ENCODE measurements around the gene NOXA1. TPM values are rescaled to one million over a fixed set of nuclear protein-coding genes. Genes with fewer than 3 reads are reported as not detected.
A peak's percentile ranks its signal among the peaks of the same experiment; 100 is the strongest.
"Not testable (repeated sequence)": the region's sequence is repeated elsewhere in the genome, so short reads cannot be mapped to it uniquely, and the experiment has no call there.

Gene NOXA1
- total RNA-seq, 2 experiments from 2014 or later = 1.1 TPM

DNA sequence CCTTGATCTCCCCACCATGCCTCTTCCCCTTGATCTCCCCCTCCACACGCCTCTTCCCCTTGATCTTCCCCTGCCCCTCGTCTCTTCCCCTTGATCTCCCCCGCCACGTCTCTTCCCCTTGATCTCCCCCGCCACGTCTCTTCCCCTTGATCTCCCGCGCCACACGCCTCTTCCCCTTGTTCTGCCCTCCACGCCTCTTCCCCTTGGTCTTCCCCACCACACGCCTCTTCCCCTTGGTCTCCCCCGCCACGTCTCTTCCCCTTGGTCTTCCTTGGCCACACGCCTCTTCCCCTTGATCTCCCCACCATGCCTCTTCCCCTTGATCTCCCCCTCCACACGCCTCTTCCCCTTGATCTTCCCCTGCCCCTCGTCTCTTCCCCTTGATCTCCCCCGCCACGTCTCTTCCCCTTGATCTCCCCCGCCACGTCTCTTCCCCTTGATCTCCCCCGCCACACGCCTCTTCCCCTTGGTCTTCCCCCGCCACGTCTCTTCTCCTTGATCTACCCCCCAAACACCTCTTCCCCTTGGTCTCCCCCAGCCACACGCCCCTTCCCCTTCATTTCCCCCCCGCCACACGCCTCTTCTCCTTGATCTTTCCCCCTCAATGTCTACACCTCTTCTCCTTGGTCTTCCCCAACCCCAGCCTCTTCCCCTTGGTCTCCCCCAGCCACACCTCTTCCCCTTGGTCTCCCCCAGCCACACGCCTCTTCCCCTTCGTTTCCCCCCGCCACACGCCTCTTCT, 28.2 kb downstream of the NOXA1 start:
- CTCF ChIA-PET; intact Hi-C loops (cut with micrococcal nuclease); H3K36me3 Mint-ChIP-seq; POLR2A ChIA-PET; DNase-seq; H3K4me3 Mint-ChIP-seq; H3K9me3 Mint-ChIP-seq; H3K27ac Mint-ChIP-seq; H3K27me3 Mint-ChIP-seq: not testable (repeated sequence)
- peaks cover 19% of the 10 kb centered on the region for H3K4me1 Mint-ChIP-seq (ENCODE audit: low read depth)

DNA sequence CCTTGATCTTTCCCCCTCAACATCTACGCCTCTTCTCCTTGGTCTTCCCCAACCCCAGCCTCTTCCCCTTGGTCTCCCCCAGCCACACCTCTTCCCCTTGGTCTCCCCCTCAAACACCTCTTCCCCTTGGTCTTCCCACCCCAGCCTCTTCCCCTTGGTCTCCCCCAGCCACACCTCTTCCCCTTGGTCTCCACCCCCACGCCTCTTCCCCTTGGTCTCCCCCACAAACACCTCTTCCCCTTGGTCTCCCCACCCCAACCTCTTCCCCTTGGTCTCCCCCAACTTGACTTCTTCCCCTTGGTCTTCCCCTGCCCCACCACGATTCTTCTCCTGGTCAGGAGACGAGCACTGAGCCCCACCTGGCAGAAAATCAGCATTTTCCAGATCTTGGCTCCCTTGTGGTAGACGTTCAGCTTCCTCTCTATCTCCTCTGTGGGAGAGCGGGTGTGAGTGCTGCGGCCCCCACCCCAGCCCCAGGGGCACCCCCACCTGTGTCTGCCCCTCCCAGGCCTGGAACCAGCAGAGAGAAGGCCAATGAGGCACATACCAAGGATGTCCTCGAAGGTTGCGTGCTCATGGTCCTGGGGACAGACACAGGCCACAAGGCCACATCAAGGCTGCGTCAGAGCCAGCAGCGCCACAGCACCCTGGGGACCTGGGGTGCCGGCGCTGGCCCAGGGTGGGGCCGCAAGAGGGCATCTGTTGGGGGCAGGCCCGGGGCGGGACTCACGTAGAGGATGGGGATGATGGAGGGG, 29.0 kb downstream of the NOXA1 start:
- Mint-ChIP-seq H3K4me3 (no peak overlapping the region), H3K9me3 (no peaks in the 10 kb centered on the region), H3K27ac (no peak overlapping the region), H3K36me3 (peaks cover 7% of the 10 kb centered on the region), H3K4me1 (ENCODE audit: low read depth) (peaks cover 19% of the 10 kb centered on the region), H3K27me3 (no peaks in the 10 kb centered on the region)
- intact Hi-C loops (cut with micrococcal nuclease) = no loop called here
- ChIA-PET CTCF (interaction anchor here (1.2 kb wide), 1 partner anchor 29 kb away, joined by 5 read pairs; the partner anchor contains the start of genes EXD3 and NOXA1), POLR2A (no interaction called here)
- no peak for DNase-seq

DNA sequence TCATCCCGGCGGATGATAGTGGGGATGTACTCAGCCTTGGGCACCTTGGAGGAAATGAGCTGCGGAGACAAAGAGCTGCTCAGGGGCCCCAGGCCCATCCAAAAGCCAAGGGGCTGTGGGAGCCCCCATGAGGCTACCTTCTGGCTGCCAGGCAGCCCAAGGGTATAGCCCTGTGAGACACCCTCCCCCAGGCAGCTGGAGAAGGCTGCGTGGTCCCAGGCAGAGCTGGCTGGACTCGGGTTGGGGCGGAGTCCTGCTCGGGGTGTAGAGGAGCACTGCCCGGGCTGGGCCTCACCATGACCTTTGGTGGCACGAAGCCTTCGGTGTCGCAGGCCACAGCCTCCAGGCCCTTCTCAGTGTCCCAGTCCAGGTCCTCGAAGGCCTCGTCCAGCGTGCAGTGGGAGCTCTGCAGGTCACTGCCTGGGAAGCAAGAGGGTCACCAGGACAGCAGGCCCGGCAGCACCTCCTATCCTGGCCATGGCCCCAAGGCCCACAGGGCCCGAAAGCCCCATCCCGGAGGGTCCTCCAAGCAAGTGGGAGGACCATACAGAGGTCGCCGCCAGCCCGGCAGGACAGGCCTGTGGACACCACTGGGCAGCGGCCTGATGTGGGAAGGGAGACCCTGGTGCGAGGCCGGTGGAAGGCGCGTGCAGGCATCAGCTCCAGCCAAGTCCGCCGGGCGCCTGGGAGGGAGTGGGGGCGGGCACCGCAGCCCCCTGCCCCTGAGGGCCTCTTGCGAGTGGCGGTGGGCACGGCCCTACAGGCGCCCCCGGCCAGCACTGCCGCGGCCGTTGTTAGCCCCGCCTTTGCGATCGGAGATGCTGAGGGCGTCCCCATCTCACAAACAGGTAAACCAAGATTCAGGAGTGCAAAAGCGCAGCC, 29.8 kb downstream of the NOXA1 start:
- Mint-ChIP-seq H3K4me1 (ENCODE audit: low read depth) (peaks cover 19% of the 10 kb centered on the region), H3K27ac (no peak overlapping the region), H3K4me3 (no peak overlapping the region), H3K27me3 (no peaks in the 10 kb centered on the region), H3K36me3 (peaks cover 7% of the 10 kb centered on the region), H3K9me3 (no peaks in the 10 kb centered on the region)
- DNase-seq = no peak
- intact Hi-C loops (cut with micrococcal nuclease) = no loop called here
- CTCF ChIA-PET = interaction anchor here (1.2 kb wide), 1 partner anchor 30 kb away, joined by 5 read pairs; the partner anchor contains the start of genes EXD3 and NOXA1
- POLR2A ChIA-PET = interaction anchor here (0.6 kb wide), 1 partner anchor 168 kb away, joined by 4 read pairs; no protein-coding TSS in a partner anchor

DNA sequence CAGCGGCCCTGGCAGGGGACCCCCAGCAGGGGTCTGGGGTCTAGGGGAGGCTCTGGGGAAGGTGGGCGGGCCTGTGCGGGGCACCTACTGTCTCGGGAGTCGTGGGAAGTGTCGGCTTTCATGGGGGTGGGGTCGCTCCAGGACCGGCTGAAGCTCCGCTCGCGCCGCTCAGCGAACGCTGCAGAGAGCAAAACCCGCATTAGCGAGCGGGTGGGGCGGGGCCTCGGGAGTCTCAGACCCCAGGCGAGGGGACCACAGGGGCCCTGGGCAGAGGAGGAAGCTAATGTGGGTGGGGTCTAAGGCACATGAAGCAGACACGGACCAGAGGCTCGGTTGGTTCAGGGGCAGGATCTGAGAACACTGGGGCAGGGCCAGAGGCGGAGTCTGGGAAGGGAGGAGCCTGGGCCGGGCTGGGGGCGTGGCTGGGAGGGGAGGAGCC, 30.5 kb downstream of the NOXA1 start:
- Mint-ChIP-seq H3K27me3 (no peaks in the 10 kb centered on the region), H3K27ac (no peak overlapping the region), H3K4me3 (no peak overlapping the region), H3K4me1 (ENCODE audit: low read depth) (peaks cover 19% of the 10 kb centered on the region), H3K36me3 (peaks cover 7% of the 10 kb centered on the region), H3K9me3 (no peaks in the 10 kb centered on the region)
- DNase-seq = peak; percentile 73
- intact Hi-C loops (cut with micrococcal nuclease) = no loop called here
- ChIA-PET CTCF (interaction anchor here (1.2 kb wide), 1 partner anchor 31 kb away, joined by 5 read pairs; the partner anchor contains the start of genes EXD3 and NOXA1), POLR2A (interaction anchor here (1.2 kb wide), 1 partner anchor 31 kb away, joined by 4 read pairs; the partner anchor contains the start of genes EXD3 and NOXA1)

DNA sequence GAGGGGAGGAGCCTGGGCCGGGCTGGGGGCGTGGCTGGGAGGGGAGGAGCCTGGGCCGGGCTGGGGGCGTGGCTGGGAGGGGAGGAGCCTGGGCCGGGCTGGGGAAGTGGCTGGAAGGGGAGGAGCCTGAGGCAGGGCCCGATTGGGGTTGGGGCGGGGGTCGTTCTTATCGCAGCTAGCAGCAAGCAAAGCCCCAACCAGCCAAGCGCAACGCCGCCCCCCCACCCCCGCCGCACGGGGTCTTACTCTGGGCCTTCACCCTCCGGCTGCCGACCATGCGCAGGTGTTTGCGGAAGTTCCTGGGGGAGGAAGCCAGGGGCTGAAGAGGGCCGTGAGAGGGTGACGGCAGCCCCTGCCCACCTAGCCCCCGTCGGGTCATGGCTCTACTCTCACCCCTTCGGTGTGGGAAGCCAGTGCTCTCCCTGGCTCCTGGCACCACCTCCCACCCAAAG, 31.0 kb downstream of the NOXA1 start:
- Mint-ChIP-seq H3K27ac (no peak overlapping the region), H3K4me3 (peak overlapping the region; percentile 41), H3K27me3 (no peaks in the 10 kb centered on the region), H3K9me3 (no peaks in the 10 kb centered on the region), H3K4me1 (ENCODE audit: low read depth) (peaks cover 19% of the 10 kb centered on the region), H3K36me3 (peaks cover 7% of the 10 kb centered on the region)
- ChIA-PET POLR2A (interaction anchor here (1.2 kb wide), 1 partner anchor 31 kb away, joined by 4 read pairs; the partner anchor contains the start of genes EXD3 and NOXA1), CTCF (no interaction called here)
- peak; percentile 58 for DNase-seq
- intact Hi-C loops (cut with micrococcal nuclease) = no loop called here

DNA sequence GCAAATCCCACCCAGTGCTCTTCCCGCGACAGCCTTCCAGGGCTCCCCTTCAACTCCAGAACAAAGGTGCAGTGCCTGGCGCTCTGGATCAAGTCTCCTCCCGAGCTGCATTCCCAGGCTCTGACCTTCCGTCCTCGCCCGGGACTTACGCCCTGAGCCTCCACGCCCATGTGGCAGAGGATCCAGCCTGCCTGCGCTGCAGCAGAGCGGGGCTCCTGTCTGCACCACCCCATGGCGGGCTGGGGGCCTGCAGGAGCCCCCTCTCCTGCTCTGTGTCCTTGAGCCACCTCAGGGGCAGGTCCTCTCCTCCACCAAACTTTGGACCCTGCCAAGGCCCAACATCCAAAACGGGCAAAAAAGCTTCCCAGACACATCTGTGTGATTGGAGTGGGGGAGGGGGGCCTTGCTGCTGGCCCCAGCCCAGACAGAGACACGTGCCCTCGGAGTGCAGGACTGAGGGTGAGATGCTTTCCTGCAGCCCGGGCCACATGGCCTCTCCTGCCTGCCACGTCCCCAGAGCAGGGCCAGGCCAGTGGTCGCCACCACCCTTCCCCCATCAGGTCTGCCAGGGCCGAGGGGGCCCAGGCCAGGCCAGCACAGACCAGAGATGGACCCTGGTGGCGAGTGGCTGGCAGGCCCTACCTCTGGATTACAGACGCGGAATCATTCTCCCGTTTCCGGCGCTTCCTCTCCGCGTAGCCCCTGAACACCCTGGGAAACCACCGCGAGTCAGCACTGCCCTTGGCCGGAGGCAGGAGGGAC, 31.6 kb downstream of the NOXA1 start:
- peaks cover 22% of the 10 kb centered on the region for H3K4me1 Mint-ChIP-seq (ENCODE audit: low read depth)
- no peaks in the 10 kb centered on the region for H3K27me3 Mint-ChIP-seq
- ChIA-PET CTCF (no interaction called here), POLR2A (interaction anchor here (1.2 kb wide), 1 partner anchor 32 kb away, joined by 4 read pairs; the partner anchor contains the start of genes EXD3 and NOXA1)
- H3K4me3 Mint-ChIP-seq = peak overlapping the region; percentile 41
- DNase-seq = no peak
- intact Hi-C loops (cut with micrococcal nuclease) = no loop called here
- no peak overlapping the region for H3K27ac Mint-ChIP-seq
- peaks cover 5% of the 10 kb centered on the region for H3K36me3 Mint-ChIP-seq
- H3K9me3 Mint-ChIP-seq = no peaks in the 10 kb centered on the region

DNA sequence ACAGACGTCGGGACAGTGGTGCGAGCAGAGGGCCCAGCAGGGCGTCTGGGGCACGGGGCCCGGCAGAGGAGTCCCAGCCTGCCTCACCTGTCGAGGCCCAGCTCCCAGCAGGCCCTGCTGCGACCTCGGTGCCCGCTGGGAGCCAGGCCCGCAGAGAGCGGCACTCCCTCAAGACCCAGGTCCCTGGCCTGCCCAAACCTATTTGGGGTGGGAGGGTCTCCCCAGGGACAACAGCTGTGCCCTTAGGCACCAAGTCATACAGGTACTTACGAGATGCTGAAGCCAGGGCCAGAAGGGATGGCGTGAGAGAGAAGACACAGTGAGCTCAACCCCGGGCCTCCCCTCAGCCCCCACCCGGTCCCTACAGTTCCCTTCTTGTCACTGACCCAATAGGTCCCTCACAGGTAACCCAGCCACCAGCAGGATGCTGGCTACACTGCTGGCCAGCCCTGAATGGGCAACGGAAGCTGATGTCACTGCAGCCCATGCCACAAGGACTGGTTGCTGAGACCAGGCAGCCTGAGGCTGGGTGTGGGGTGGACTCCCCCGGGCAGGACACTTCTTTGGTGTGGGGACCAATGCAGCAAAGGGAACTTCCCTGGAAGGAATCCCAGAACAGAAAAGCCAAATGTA, 32.3 kb downstream of the NOXA1 start:
- H3K27ac Mint-ChIP-seq = no peak overlapping the region
- intact Hi-C loops (cut with micrococcal nuclease) = no loop called here
- no peak overlapping the region for H3K4me3 Mint-ChIP-seq

DNA sequence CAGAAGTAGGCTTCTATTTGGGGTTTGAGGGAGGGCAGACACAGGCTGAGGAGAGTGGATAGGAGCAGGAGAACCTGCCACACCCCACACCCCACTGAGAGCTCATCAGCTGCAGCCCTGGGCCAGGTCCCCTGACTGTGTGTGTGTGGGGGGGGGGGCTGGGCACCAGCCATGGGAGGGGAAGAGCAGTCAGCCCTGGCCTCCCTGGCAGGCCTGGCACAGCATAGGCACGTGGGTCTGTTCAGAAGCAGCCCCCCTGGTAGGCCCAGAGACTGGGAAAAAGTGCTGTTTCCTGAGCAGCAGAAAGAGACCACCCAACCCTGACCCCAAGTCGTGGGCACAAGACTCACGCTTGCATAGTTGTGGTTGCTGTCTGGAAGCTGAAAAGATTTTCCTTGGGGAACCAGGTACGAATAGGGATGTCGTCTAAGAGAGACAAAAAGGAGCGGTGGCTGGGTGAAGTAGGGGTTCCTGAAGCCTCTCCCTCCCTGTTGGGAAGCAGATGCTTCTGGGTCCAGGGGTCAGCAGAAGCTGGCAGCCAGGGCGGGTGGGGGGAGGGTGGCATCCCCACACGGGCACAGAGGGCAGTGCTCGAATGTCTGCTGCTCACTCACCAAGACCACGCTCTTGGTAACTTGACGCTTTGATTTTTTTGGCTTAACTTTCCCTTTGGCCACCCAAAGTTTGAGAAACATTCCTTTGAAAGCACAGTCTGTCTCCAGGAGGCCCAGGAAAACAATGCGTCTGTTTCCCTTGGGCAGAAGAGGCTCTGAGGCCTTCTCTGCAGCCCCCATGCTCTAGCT, 33.1 kb downstream of the NOXA1 start:
- ChIA-PET POLR2A (no interaction called here), CTCF (interaction anchor here (1.7 kb wide), 1 partner anchor 33 kb away, joined by 5 read pairs; the partner anchor contains the start of genes EXD3 and NOXA1)
- Mint-ChIP-seq H3K27ac (no peak overlapping the region), H3K36me3 (peaks cover 5% of the 10 kb centered on the region), H3K4me1 (ENCODE audit: low read depth) (peaks cover 28% of the 10 kb centered on the region), H3K4me3 (no peak overlapping the region), H3K27me3 (no peaks in the 10 kb centered on the region), H3K9me3 (no peaks in the 10 kb centered on the region)
- intact Hi-C loops (cut with micrococcal nuclease) = no loop called here
- DNase-seq = no peak

More for the DNA sequence above, 32.3 kb downstream of the NOXA1 start:
- POLR2A ChIA-PET = no interaction called here
- peaks cover 5% of the 10 kb centered on the region for H3K36me3 Mint-ChIP-seq
- H3K9me3 Mint-ChIP-seq = no peaks in the 10 kb centered on the region
- DNase-seq = no peak
- no peaks in the 10 kb centered on the region for H3K27me3 Mint-ChIP-seq
- CTCF ChIA-PET = interaction anchor here (1.7 kb wide), 1 partner anchor 32 kb away, joined by 5 read pairs; the partner anchor contains the start of genes EXD3 and NOXA1
- peaks cover 20% of the 10 kb centered on the region for H3K4me1 Mint-ChIP-seq (ENCODE audit: low read depth)

DNA sequence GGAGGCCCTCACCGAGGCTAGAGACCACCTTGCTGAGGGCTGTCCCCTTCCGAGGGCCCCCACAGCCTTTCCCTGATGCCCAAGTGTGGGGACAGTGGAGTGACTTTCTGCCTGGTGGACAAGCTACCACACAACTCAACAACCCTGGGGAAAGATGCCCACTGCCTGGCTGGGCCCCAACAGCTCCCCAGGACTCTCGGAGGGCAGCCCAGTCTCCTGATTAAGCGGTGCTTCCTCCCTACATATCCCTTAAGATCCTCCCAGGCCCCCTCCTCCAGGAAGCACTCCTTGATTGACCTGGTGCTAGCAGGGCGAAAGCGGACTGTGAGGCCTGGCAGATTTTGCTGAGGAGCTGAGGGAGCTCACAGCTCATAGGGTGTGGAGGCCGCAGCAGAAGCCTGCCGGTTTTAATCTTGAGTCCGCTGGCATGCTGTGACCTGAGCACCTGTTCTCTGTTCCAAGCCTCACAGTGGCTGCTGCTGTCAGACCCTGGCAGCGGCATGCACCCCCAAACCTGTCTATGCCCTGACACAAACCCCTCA, 33.7 kb downstream of the NOXA1 start:
- peaks cover 5% of the 10 kb centered on the region for H3K36me3 Mint-ChIP-seq
- no peak for DNase-seq
- intact Hi-C loops (cut with micrococcal nuclease) = no loop called here
- CTCF ChIA-PET = interaction anchor here (1.7 kb wide), 1 partner anchor 34 kb away, joined by 5 read pairs; the partner anchor contains the start of genes EXD3 and NOXA1
- no peaks in the 10 kb centered on the region for H3K9me3 Mint-ChIP-seq
- H3K4me1 Mint-ChIP-seq (ENCODE audit: low read depth) = peaks cover 29% of the 10 kb centered on the region
- H3K27me3 Mint-ChIP-seq = no peaks in the 10 kb centered on the region
- POLR2A ChIA-PET = no interaction called here
- no peak overlapping the region for H3K27ac Mint-ChIP-seq
- no peak overlapping the region for H3K4me3 Mint-ChIP-seq
